Thyroid gland (tissue), 4 donors: ENCODE results near the gene MTO1.

Experiments
- CTCF ChIP-seq, 6 experiments: fragments of 200-600 bp in 3 of 6; fragments of 450-650 bp in 3 of 6; sonication (generic) in 3 of 6; IDR thresholded peaks; one replicate each; pipeline ENCODE4 v1.5.1; 2016 to 2019; ENCODE audit warnings: antibody characterized with exemption in 6 of 6, mild to moderate bottlenecking in 2 of 6, inconsistent platforms in 1 of 6, moderate library complexity in 1 of 6
- POLR2A ChIP-seq, 2 donors: fragments of 450-650 bp; IDR thresholded peaks; one replicate each; pipeline ENCODE4 v1.6.1; 2017; ENCODE audit warnings: antibody characterized with exemption in 2 of 2, mild to moderate bottlenecking in 2 of 2, moderate library complexity in 1 of 2

- no peak for TF ChIP-seq POLR2A (IDR thresholded peaks at IDR 0.05)
- TF ChIP-seq CTCF (IDR thresholded peaks at IDR 0.05) = no peak
Measured at GRCh38 chr6:73511796-73512195, 50.3 kb downstream of the MTO1 start.
